SU-DHL-6 (cell line): ENCODE data around the gene KRTAP12-3.

Source experiments
- EZH2phosphoT487 ChIP-seq: fragments of 200-600 bp; sonication (generic), shearing (Covaris generic); conservative IDR thresholded peaks from 2 replicates; pipeline ENCODE4 v1.6.1; 2018; ENCODE audit warnings: mild to moderate bottlenecking, antibody characterized with exemption, low read length, moderate library complexity, mixed read lengths
- TF ChIP-seq, protein P1 (sequence below): fragments of 200-600 bp; sonication (generic); IDR thresholded peaks from one replicate; pipeline ENCODE4 v1.5.1; 2017; ENCODE audit warnings: antibody characterized with exemption, mild to moderate bottlenecking, low read length, moderate library complexity; ENCODE audit not compliant: insufficient read depth, poor library complexity, severe bottlenecking

- TF ChIP-seq, protein P1, sequence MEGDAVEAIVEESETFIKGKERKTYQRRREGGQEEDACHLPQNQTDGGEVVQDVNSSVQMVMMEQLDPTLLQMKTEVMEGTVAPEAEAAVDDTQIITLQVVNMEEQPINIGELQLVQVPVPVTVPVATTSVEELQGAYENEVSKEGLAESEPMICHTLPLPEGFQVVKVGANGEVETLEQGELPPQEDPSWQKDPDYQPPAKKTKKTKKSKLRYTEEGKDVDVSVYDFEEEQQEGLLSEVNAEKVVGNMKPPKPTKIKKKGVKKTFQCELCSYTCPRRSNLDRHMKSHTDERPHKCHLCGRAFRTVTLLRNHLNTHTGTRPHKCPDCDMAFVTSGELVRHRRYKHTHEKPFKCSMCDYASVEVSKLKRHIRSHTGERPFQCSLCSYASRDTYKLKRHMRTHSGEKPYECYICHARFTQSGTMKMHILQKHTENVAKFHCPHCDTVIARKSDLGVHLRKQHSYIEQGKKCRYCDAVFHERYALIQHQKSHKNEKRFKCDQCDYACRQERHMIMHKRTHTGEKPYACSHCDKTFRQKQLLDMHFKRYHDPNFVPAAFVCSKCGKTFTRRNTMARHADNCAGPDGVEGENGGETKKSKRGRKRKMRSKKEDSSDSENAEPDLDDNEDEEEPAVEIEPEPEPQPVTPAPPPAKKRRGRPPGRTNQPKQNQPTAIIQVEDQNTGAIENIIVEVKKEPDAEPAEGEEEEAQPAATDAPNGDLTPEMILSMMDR, result no peak
- TF ChIP-seq EZH2phosphoT487, result no peak
Measured at GRCh38 chr21:44617071-44617501, 40.6 kb upstream of the KRTAP12-3 start.
